ENCODE measurements around the gene FGFBP2. TPM values are rescaled to one million over a fixed set of nuclear protein-coding genes. Genes with fewer than 3 reads are reported as not detected.
"Not testable (repeated sequence)": the region's sequence is repeated elsewhere in the genome, so short reads cannot be mapped to it uniquely, and the experiment has no call there.

FGFBP2 gene
- total RNA-seq, 1 donor from 2014 or later: not detected

DNA sequence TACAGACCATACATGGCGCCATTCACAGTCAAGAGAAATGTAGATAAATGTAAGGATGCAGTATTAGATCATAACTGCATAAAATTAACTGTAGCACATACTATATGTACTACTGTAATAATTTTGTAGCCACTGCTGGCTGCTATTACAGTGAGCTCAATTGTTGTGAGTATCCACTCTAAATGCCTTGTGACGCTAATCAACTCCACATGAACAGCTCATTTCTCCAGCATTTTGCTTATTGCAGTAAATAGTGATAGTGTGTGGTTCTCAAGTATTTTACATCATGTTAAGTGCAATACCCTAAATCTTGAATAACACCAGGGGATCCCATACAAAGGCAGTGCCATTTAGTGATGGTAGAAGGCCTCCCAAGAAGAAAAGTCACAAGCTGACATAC is 45.7 kb downstream of the FGFBP2 start:
- TF ChIP-seq, protein P1, sequence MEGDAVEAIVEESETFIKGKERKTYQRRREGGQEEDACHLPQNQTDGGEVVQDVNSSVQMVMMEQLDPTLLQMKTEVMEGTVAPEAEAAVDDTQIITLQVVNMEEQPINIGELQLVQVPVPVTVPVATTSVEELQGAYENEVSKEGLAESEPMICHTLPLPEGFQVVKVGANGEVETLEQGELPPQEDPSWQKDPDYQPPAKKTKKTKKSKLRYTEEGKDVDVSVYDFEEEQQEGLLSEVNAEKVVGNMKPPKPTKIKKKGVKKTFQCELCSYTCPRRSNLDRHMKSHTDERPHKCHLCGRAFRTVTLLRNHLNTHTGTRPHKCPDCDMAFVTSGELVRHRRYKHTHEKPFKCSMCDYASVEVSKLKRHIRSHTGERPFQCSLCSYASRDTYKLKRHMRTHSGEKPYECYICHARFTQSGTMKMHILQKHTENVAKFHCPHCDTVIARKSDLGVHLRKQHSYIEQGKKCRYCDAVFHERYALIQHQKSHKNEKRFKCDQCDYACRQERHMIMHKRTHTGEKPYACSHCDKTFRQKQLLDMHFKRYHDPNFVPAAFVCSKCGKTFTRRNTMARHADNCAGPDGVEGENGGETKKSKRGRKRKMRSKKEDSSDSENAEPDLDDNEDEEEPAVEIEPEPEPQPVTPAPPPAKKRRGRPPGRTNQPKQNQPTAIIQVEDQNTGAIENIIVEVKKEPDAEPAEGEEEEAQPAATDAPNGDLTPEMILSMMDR (IDR thresholded peaks at IDR 0.05; ENCODE audit: unreplicated experiment): no peak

DNA sequence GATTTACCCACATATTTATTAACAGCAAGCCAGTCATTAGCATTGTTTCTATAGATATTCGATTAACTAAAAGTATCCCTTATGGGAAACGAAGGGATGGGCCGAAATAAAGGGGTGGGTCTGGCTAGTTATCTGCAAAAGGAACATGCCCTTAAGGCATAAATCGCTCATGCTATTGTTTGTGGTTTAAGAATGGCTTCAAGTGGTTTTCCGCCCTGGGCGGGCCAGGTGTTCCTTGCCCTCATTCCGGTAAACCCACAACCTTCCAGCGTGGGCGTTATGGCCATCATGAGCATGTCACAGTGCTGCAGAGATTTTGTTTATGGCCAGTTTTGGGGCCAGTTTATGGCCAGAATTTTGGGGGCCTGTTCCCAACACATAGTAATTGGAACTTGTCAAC is 46.6 kb downstream of the FGFBP2 start:
- not testable (repeated sequence) for H3K36me3 Mint-ChIP-seq (ENCODE audit: low read depth, unreplicated experiment); H3K4me1 Mint-ChIP-seq (ENCODE audit: unreplicated experiment); H3K27me3 Mint-ChIP-seq (ENCODE audit: unreplicated experiment); DNase-seq (ENCODE audit: low spot score); H3K9me3 Mint-ChIP-seq (ENCODE audit: unreplicated experiment); H3K27ac Mint-ChIP-seq (ENCODE audit: unreplicated experiment); H3K4me3 Mint-ChIP-seq (ENCODE audit: unreplicated experiment)

More for the DNA sequence above, 45.7 kb downstream of the FGFBP2 start:
- Mint-ChIP-seq H3K9me3 (ENCODE audit: unreplicated experiment) (peaks cover 4% of the 10 kb centered on the region), H3K27ac (ENCODE audit: unreplicated experiment) (no peak overlapping the region), H3K27me3 (ENCODE audit: unreplicated experiment) (peaks cover 2% of the 10 kb centered on the region), H3K4me1 (ENCODE audit: unreplicated experiment) (no peaks in the 10 kb centered on the region), H3K36me3 (ENCODE audit: low read depth, unreplicated experiment) (no peaks in the 10 kb centered on the region), H3K4me3 (ENCODE audit: unreplicated experiment) (no peak overlapping the region)
- no peak for DNase-seq (ENCODE audit: low spot score)

DNA sequence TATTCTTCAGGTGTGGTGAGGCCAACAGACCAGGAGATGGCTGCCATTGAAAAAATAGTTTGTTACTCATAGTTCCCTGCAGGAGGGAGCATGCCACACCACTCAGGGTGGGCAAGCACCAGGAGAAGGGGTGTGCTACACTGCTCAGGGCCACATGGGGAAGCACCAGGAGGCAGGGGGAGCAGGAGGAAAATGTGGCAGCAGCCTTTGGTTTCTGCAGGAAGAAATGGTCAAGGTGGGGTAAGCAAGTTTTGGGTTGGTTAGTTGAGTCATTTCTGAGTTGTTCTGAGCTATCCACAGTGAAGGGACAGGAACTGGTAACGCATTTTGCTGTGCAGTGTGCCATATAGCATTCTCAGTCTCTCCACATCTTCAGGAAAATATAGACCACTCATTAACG is 48.2 kb downstream of the FGFBP2 start:
- TF ChIP-seq, protein P1 (IDR thresholded peaks at IDR 0.05; ENCODE audit: unreplicated experiment): no peak

DNA sequence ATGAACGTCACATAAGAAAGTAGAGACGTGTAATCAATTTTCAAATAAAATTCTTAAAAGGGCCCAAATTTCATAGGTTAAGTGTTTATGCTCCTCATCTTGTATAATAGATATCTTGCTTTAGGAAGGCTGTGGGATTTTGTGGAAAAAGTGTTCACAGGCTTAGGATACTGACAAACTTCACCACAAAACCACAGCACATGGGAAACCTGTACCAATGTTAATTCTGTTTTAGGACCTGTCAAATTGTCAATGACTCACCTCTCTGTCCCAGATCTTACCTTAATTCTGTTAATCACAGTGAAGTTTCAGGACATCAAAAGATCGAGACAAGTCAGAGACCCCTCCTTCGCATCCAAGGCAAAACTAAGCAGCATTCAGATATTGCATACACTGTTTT is 48.7 kb downstream of the FGFBP2 start:
- Mint-ChIP-seq H3K27ac (ENCODE audit: unreplicated experiment) (no peak overlapping the region), H3K36me3 (ENCODE audit: low read depth, unreplicated experiment) (no peaks in the 10 kb centered on the region), H3K4me3 (ENCODE audit: unreplicated experiment) (no peak overlapping the region), H3K9me3 (ENCODE audit: unreplicated experiment) (peaks cover 4% of the 10 kb centered on the region), H3K4me1 (ENCODE audit: unreplicated experiment) (no peaks in the 10 kb centered on the region), H3K27me3 (ENCODE audit: unreplicated experiment) (peaks cover 2% of the 10 kb centered on the region)
- TF ChIP-seq, protein P1 (IDR thresholded peaks at IDR 0.05; ENCODE audit: unreplicated experiment): no peak
- no peak for DNase-seq (ENCODE audit: low spot score)

More for the DNA sequence above, 48.2 kb downstream of the FGFBP2 start:
- Mint-ChIP-seq H3K4me3 (ENCODE audit: unreplicated experiment) (no peak overlapping the region), H3K4me1 (ENCODE audit: unreplicated experiment) (no peaks in the 10 kb centered on the region), H3K36me3 (ENCODE audit: low read depth, unreplicated experiment) (no peaks in the 10 kb centered on the region), H3K9me3 (ENCODE audit: unreplicated experiment) (peaks cover 4% of the 10 kb centered on the region), H3K27ac (ENCODE audit: unreplicated experiment) (no peak overlapping the region), H3K27me3 (ENCODE audit: unreplicated experiment) (peaks cover 2% of the 10 kb centered on the region)
- DNase-seq (ENCODE audit: low spot score): no peak

DNA sequence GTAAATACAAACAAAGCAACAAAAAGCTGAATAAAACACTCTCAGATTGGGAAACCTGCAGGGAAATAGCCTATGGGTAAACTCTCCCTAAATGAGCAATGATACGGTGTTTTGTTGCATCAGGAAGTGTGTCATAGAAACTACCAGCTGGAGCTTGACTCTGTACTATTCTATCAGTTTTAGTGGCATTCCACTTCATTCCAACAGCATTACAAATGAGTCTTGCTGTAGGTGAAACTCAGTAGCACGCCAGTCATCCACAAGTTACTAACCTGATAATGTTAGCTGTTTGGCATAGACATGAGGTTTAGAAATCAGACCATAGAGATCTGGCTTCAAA is 49.4 kb downstream of the FGFBP2 start:
- TF ChIP-seq, protein P1 (IDR thresholded peaks at IDR 0.05; ENCODE audit: unreplicated experiment): no peak
- no peak for DNase-seq (ENCODE audit: low spot score)
- H3K27me3 Mint-ChIP-seq (ENCODE audit: unreplicated experiment): peaks cover 2% of the 10 kb centered on the region
- H3K4me1 Mint-ChIP-seq (ENCODE audit: unreplicated experiment): no peaks in the 10 kb centered on the region
- no peak overlapping the region for H3K4me3 Mint-ChIP-seq (ENCODE audit: unreplicated experiment)
- no peak overlapping the region for H3K27ac Mint-ChIP-seq (ENCODE audit: unreplicated experiment)
- H3K9me3 Mint-ChIP-seq (ENCODE audit: unreplicated experiment): peaks cover 4% of the 10 kb centered on the region
- no peaks in the 10 kb centered on the region for H3K36me3 Mint-ChIP-seq (ENCODE audit: low read depth, unreplicated experiment)

Data from endothelial cell (in vitro differentiated cells).